A549 treated with AZD2906 at 1 μM for 4 hours (cell line): ENCODE data around the gene DOCK11. TPM values are rescaled to one million over a fixed set of nuclear protein-coding genes. Genes with fewer than 3 reads are reported as not detected.

Experiments
- total RNA-seq: library from RNA; stranded (reverse); fragments of 200-300 nt; extraction: Qiagen RNA extraction; gene quantifications from 5 replicates; pipeline ENCODE4 v1.2.3, GENCODE V29; 2022

Gene DOCK11
- total RNA-seq = 6.2 to 8.7 TPM (median 7.3 TPM) in 5 replicates

DNA sequence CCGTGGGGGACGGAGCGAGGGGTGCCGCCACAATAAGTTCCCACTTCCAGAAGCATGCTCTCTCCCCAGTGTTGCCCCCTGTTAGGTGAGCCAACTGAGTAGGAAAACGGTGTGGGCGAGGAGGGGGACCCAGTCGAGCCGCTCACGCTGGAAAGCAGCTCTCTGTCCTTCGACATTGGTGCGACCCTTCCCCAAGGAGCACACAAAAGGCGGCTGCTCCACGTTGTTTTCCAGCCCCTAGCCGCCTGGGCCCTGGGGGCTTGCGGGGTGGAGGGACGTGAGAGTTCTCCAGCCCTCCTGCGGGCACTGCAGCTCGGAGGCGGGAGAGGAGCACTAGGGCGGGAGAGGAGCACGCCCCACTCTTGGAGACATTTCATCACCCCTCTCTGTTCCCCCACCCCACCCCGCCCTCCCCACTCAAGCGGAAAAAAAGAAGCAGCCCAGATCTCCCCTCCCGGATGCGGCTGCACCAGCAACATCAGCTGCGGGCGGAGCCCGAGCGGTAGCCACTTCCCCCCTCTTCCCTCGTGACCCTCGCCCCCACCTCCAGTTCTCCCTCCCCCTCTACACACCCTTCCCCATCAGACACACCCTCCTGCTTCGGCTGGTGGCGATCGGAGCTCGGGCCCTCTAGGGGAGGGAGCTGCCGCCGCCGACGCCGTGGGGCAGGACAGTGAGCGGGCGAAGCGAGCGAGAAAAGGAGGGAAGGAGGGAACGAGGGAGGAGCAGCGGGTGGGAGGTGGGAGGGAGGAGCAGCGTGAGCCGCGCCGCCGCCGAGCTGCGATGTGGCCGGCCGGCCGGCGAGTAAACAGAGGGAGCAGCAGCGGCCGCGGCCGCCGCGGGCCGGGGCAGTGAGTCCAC lies at the start of gene DOCK11:
Gene DOCK11 (plus strand): TSS at position 755 of the 861 bp plus-strand sequence. CDS start 157 bp downstream, outside the sequence.

DNA sequence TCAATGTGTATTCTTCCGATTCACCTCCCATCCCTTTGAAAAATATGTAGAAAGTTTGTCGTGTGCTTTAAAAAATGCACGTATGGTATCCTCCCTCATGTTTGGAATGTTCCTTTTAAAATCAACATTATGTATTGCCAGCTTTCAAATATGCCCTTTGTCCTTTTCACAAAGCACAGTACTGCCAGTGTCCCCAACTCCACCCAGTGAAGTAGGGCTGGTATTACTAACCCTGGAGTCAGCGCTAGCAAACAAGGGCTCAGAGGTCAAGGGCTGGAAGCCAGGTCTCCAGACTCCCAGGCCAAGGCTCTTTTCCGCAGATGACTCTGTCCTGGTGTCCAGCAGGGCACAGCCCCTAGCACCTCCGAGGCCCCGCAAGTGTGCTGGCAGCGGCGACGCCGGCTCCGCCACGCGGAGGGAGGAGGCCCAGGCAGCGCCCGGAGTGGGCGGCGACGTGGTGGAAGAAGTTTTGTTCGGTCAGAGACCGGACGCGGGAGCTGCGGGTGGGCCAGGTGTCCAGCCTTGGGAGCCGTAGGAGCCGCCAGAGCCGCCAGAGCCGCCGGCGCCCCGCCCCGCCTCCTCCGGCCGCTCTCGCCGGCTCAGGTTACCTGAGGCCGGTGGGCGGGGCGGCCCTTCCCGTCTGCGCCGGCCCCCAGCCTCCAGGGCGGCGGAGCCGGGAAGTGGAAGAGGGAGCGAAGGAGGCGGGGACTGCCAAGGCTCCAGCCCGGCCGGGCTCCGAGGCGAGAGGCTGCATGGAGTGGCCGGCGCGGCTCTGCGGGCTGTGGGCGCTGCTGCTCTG lies 231.5 kb downstream of the DOCK11 start, which contains the start of gene IL13RA1:
Gene IL13RA1 (plus strand): TSS at position 720 of the 799 bp plus-strand sequence. CDS start 33 bp downstream, at position 753.

Other genes with a start within 250 kb of the DOCK11 start
- 11.8 to 17.1 TPM (median 13.3 TPM) in 5 replicates for gene WDR44, start 149.7 kb upstream of the DOCK11 start, total RNA-seq
- 49.5 to 68.4 TPM (median 59.5 TPM) in 5 replicates for gene IL13RA1, start 231.8 kb downstream of the DOCK11 start, total RNA-seq